HEK293 (cell line): ENCODE data around the gene FBN2.
A peak's percentile ranks its signal among the peaks of the same experiment; 100 is the strongest.

ENCODE experiments used
- CTCF ChIA-PET: fragments of 350-600 bp; formaldehyde crosslinking; extraction: SDS; loops from one replicate; lab custom pipeline; 2021; ENCODE audit warnings: antibody characterized with exemption; lab: Yijun Ruan, JAX
- POLR2A ChIA-PET: fragments of 300-600 bp; formaldehyde crosslinking; extraction: SDS; loops from one replicate; lab custom pipeline; 2020; ENCODE audit warnings: antibody characterized with exemption, inconsistent platforms; lab: Yijun Ruan, JAX
- H3K27ac ChIP-seq: fragments of 200-500 bp; sonication (Bioruptor generic); 2 replicates; pipeline ENCODE4 v1.5.1; 2014; ENCODE audit warnings: low read depth, low read length, control low read depth, inconsistent platforms; ENCODE audit errors: extremely low read depth
- H3K36me3 ChIP-seq, 2 experiments: fragments of 200-500 bp in 1 of 2; sonication (Bioruptor generic) in 1 of 2; 1 replicate in 1 of 2; 2 replicates in 1 of 2; pipeline ENCODE4 v1.5.1; 2014 to 2017; ENCODE audit warnings: inconsistent platforms in 2 of 2, low read length in 2 of 2; ENCODE audit not compliant: control insufficient read depth in 2 of 2, insufficient read depth in 1 of 2
- H3K4me1 ChIP-seq: fragments of 200-500 bp; sonication (Bioruptor generic); 2 replicates; pipeline ENCODE4 v1.5.1; 2014; ENCODE audit warnings: mild to moderate bottlenecking, low read length, inconsistent platforms; ENCODE audit not compliant: control insufficient read depth, insufficient read depth
- H3K4me3 ChIP-seq: 2 replicates; pipeline ENCODE4 v1.5.1; 2011; ENCODE audit warnings: low read depth, mild to moderate bottlenecking, control low read depth, low read length, moderate library complexity
- H3K9me3 ChIP-seq: fragments of 200-500 bp; sonication (Bioruptor generic); 2 replicates; pipeline ENCODE4 v1.5.1; 2014; ENCODE audit warnings: low read depth, low read length, inconsistent platforms; ENCODE audit not compliant: control insufficient read depth, insufficient read depth
- ATF2 ChIP-seq: fragments of 450-650 bp; formaldehyde crosslinking; IDR thresholded peaks from 2 replicates; pipeline ENCODE4 v1.5.1; 2016; ENCODE audit warnings: missing biosample characterization, missing genetic modification characterization, low read depth
- MYNN ChIP-seq: fragments of 450-650 bp; formaldehyde crosslinking; IDR thresholded peaks from 2 replicates; pipeline ENCODE4 v1.5.1; 2016; ENCODE audit warnings: missing biosample characterization, missing genetic modification characterization, borderline replicate concordance
- PRDM10 ChIP-seq: fragments of 450-650 bp; formaldehyde crosslinking; IDR thresholded peaks from 2 replicates; pipeline ENCODE4 v1.5.1; 2016; ENCODE audit warnings: missing biosample characterization, missing genetic modification characterization
- TRIM28 ChIP-seq: IDR thresholded peaks from 2 replicates; pipeline ENCODE4 v1.6.1; 2011; ENCODE audit warnings: low read length, control low read depth, borderline replicate concordance
- ZBTB26 ChIP-seq: fragments of 450-650 bp; formaldehyde crosslinking; optimal IDR thresholded peaks from 2 replicates; pipeline ENCODE3; 2016; ENCODE audit warnings: missing biosample characterization, mild to moderate bottlenecking, missing genetic modification characterization
- ZBTB48 ChIP-seq: fragments of 450-650 bp; formaldehyde crosslinking; IDR thresholded peaks from 2 replicates; pipeline ENCODE4 v1.5.1; 2016; ENCODE audit warnings: missing biosample characterization, missing genetic modification characterization
- ZBTB49 ChIP-seq: fragments of 450-650 bp; formaldehyde crosslinking; IDR thresholded peaks from 2 replicates; pipeline ENCODE4 v1.5.1; 2016; ENCODE audit warnings: missing biosample characterization, missing genetic modification characterization, low read depth
- ZEB2 ChIP-seq: fragments of 450-650 bp; formaldehyde crosslinking; IDR thresholded peaks from 2 replicates; pipeline ENCODE4 v1.5.1; 2016; ENCODE audit warnings: missing biosample characterization, missing genetic modification characterization
- ZFP41 ChIP-seq: fragments of 450-650 bp; formaldehyde crosslinking; IDR thresholded peaks from 2 replicates; pipeline ENCODE4 v1.5.1; 2016; ENCODE audit warnings: missing biosample characterization, missing genetic modification characterization, borderline replicate concordance
- ZNF23 ChIP-seq: fragments of 450-650 bp; formaldehyde crosslinking; IDR thresholded peaks from 2 replicates; pipeline ENCODE4 v1.5.1; 2016; ENCODE audit warnings: missing biosample characterization, missing genetic modification characterization, borderline replicate concordance
- ZNF311 ChIP-seq: fragments of 450-650 bp; formaldehyde crosslinking; IDR thresholded peaks from 2 replicates; pipeline ENCODE4 v1.5.1; 2017; ENCODE audit warnings: missing biosample characterization, missing genetic modification characterization, borderline replicate concordance
- ZNF513 ChIP-seq: fragments of 450-650 bp; IDR thresholded peaks from 2 replicates; pipeline ENCODE4 v1.5.1; 2018; ENCODE audit warnings: missing biosample characterization, missing genetic modification characterization
- ZNF571 ChIP-seq: fragments of 450-650 bp; formaldehyde crosslinking; IDR thresholded peaks from 2 replicates; pipeline ENCODE4 v1.5.0; 2017; ENCODE audit warnings: missing biosample characterization, missing genetic modification characterization
- ZNF76 ChIP-seq: fragments of 450-650 bp; formaldehyde crosslinking; IDR thresholded peaks from 2 replicates; pipeline ENCODE4; 2016; ENCODE audit warnings: low read depth, missing biosample characterization, missing genetic modification characterization, borderline replicate concordance
- ZNF776 ChIP-seq: fragments of 450-650 bp; formaldehyde crosslinking; IDR thresholded peaks from 2 replicates; pipeline ENCODE4 v1.5.0; 2017; ENCODE audit warnings: missing biosample characterization, missing genetic modification characterization, borderline replicate concordance

Gene FBN2

GRCh38 chr5:128329386-128329939 is 208.6 kb downstream of the FBN2 start (continued):
- no peak for TF ChIP-seq ZNF513 (tag by site-specific recombination)
- no peak for TF ChIP-seq ZNF76
- no peak for TF ChIP-seq ZBTB49
- no peak for TF ChIP-seq ZNF776 (tag by site-specific recombination)
- no peak for TF ChIP-seq ZEB2 (tag by site-specific recombination)
- no peak for TF ChIP-seq ZNF571 (tag by site-specific recombination)
- no peak for TF ChIP-seq MYNN (tag by site-specific recombination)
- TF ChIP-seq PRDM10 (tag by site-specific recombination) = no peak
- TF ChIP-seq ZNF23 (tag by site-specific recombination) = no peak
- TF ChIP-seq TRIM28 = no peak
- TF ChIP-seq ZFP41 = no peak

- H3K27ac ChIP-seq = no peak overlapping the region
- CTCF ChIA-PET = interaction anchor here (0.6 to 0.7 kb wide), 2 partner anchors 165 to 451 kb away, joined by 3 read pairs; no protein-coding TSS in a partner anchor
- POLR2A ChIA-PET = no interaction called here
- H3K36me3 ChIP-seq = peaks cover 53 to 67% of the 10 kb centered on the region in 2 experiments
- no peaks in the 10 kb centered on the region; the same call in 1 of the 2 replicates for H3K9me3 ChIP-seq
- TF ChIP-seq ZNF311 (tag by site-specific recombination) (no peak), ZBTB48 (tag by site-specific recombination) (no peak)
- H3K4me1 ChIP-seq = no peaks in the 10 kb centered on the region
- H3K4me3 ChIP-seq = no peak overlapping the region
Observed at GRCh38 chr5:128328446-128328845, 209.6 kb downstream of the FBN2 start.

- ChIA-PET CTCF (interaction anchor here (0.6 to 0.7 kb wide), 2 partner anchors 166 to 450 kb away, joined by 3 read pairs; no protein-coding TSS in a partner anchor), POLR2A (no interaction called here)
- no peak overlapping the region for H3K27ac ChIP-seq
- H3K4me3 ChIP-seq = no peak overlapping the region
- TF ChIP-seq ZBTB26 = no peak
- TF ChIP-seq ATF2 (tag by site-specific recombination) = 0 out of 2 replicates have a peak, but pooled peaks have one; percentile 38
- no peaks in the 10 kb centered on the region; the same call in 1 of the 2 replicates for H3K9me3 ChIP-seq
- H3K4me1 ChIP-seq = no peaks in the 10 kb centered on the region
- peaks cover 51 to 65% of the 10 kb centered on the region in 2 experiments for H3K36me3 ChIP-seq
Observed at GRCh38 chr5:128328007-128328406, 210.0 kb downstream of the FBN2 start.
